ENCODE results near the gene VAMP4. TPM values are rescaled to one million over a fixed set of nuclear protein-coding genes. Genes with fewer than 3 reads are reported as not detected.

The VAMP4 gene
- total and polyA plus RNA-seq, 5 donors, result 5.9 to 11.1 (median 9.5) TPM

DNA sequence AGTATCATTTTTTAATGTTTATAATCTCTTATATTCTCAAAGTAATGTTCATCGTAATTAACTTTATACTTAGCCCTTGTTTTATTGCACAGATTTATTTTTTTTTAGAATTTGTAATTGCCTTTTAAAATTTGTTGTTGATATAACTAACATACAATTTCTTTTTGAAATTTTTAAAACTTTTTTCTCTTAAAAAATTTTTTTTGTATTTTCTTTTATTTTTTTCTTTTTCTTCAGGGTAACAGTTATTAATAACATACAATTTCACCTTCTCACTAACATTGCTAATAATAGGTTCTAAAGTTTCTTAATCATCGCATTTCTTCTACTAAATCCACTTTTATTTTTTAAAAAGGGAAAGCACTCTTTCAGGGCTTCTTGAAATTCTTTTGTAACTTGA, 11.3 kb upstream of the VAMP4 start:
- no peaks in the 10 kb centered on the region for H3K27me3 ChIP-seq (ENCODE audit: control insufficient read depth, insufficient read depth)
- H3K27ac ChIP-seq (ENCODE audit: low read length), result no peak overlapping the region
- H3K4me3 ChIP-seq (ENCODE audit: low read length), result no peak overlapping the region
- DNase-seq (no peak), ATAC-seq (no peak)
- no peaks in the 10 kb centered on the region for H3K9me3 ChIP-seq (ENCODE audit: control insufficient read depth, low read length)
- intact Hi-C loops (cut with DNase I), result no loop called here
- no peaks in the 10 kb centered on the region for H3K4me1 ChIP-seq (ENCODE audit: control insufficient read depth, insufficient read depth, low read length)
- WGBS, result 98% methylated on average over 2 of the region's 2 CpGs

DNA sequence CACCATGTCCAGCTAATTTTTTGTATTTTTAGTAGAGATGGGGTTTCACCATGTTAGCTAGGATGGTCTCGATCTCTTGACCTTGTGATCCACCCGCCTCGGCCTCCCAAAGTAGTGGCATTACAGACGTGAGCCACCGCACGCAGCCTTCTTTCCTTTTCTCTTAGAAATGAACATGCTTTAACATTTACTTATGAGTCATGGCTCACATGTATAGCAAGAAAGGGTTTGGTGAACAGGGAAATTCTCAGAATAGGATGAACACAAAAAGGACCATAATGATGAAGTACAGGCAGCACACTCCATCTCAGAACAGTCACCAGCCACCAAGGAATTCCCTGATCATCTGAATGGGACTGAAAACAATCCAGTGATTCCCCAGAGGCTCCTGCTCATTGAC, 9.4 kb upstream of the VAMP4 start:
- intact Hi-C loops (cut with DNase I), result no loop called here
- Histone ChIP-seq H3K4me1 (ENCODE audit: control insufficient read depth, insufficient read depth, low read length) (no peaks in the 10 kb centered on the region), H3K9me3 (ENCODE audit: control insufficient read depth, low read length) (no peaks in the 10 kb centered on the region), H3K27ac (ENCODE audit: low read length) (no peak overlapping the region), H3K27me3 (ENCODE audit: control insufficient read depth, insufficient read depth) (no peaks in the 10 kb centered on the region), H3K4me3 (ENCODE audit: low read length) (no peak overlapping the region)
- WGBS, result 96% methylated on average over 6 of the region's 6 CpGs
- no peak for ATAC-seq
- no peak for DNase-seq

DNA sequence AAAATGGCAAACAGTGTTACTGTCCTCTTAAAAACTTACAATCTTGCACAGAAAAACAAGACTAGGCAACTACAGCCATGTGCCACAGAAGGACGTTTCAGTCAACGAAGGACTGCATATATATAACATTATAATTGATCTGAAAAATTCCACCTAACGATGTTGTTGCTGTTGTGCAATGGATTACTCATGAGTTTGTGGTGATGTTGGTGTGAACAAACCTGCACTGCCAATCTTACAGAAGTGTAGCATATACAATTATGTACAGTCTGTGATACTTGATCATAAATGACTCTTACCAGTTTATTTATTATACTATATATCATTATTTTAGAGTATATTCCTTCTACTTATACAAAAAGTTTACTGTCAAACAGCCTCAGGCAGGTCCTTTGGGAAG, 6.8 kb upstream of the VAMP4 start:
- Histone ChIP-seq H3K27ac (ENCODE audit: low read length) (no peak overlapping the region), H3K27me3 (ENCODE audit: control insufficient read depth, insufficient read depth) (no peaks in the 10 kb centered on the region), H3K4me1 (ENCODE audit: control insufficient read depth, insufficient read depth, low read length) (no peaks in the 10 kb centered on the region), H3K9me3 (ENCODE audit: control insufficient read depth, low read length) (no peaks in the 10 kb centered on the region), H3K4me3 (ENCODE audit: low read length) (no peak overlapping the region)
- no peak for ATAC-seq
- WGBS, result 83% methylated on average over 3 of the region's 3 CpGs
- DNase-seq, result no peak
- intact Hi-C loops (cut with DNase I), result no loop called here

DNA sequence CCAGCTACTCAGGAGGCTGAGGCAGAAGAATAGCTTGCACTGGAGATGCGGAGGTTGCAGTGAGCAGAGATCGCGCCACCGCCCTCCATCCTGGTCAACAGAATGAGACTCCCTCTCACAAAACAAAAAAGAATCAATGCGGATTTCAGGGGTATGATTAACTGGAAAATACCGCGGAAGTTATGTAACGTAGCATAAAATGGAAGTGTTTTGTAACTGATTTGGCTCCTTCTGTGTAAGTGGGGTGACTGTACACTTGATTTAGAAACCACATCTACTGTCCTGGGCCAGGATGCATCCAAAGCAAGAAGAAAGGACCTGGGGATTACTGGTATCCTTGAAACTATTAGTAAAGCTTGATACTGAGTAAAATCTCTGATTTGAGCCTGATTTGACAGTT, 3.1 kb upstream of the VAMP4 start:
- DNase-seq (no peak), ATAC-seq (no peak)
- no peaks in the 10 kb centered on the region for H3K9me3 ChIP-seq (ENCODE audit: control insufficient read depth, low read length)
- H3K4me3 ChIP-seq (ENCODE audit: low read length), result no peak overlapping the region
- intact Hi-C loops (cut with DNase I), result loop anchor here in 1 of 4 donors (5.0 kb wide), 1 partner anchor 37 kb away; the partner anchor contains the start of gene METTL13
- no peaks in the 10 kb centered on the region for H3K27me3 ChIP-seq (ENCODE audit: control insufficient read depth, insufficient read depth)
- WGBS, result 88% methylated on average over 8 of the region's 8 CpGs
- H3K27ac ChIP-seq (ENCODE audit: low read length), result no peak overlapping the region
- no peaks in the 10 kb centered on the region for H3K4me1 ChIP-seq (ENCODE audit: control insufficient read depth, insufficient read depth, low read length)

DNA sequence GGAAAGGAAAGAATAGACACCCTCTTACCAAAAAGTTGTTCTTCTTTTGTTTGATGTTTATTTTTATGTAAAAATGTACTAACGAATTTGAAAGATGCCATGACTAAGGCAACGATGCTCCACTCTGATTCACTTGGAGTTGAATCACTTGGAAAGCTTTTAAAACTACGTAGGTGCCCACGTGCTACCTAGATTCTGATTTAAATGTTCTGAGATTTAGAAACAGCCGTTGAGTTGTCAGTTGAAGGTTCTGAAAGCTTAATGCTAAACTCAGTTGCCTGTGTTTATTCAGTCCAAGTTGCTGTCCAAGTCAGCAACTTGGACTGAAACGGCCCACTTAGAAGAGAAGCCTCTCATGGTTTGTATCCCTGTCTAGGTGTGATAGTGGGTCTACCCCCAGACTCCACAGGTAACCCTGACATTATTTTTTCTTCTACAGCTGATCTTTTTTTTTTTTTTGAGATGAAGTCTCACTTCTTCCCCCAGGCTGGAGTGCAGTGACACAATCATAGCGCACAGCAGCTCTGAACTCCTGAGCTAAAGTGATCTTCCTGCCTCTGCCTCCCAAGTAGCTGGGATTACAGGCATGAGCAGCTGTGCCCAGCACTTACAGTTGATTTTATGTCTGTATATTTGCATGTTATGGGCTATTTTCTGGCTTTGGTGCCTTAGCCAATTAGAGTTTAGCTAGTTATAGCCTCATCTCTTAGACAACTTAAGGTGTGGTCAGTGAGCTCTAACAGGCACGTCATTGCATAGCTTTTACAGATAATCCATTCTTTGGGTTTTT, 1.4 kb upstream of the VAMP4 start:
- WGBS, result 19% methylated on average over 8 of the region's 8 CpGs
- intact Hi-C loops (cut with DNase I), result loop anchor here in 1 of 4 donors (5.0 kb wide), 1 partner anchor 39 kb away; the partner anchor contains the start of gene METTL13
- H3K4me3 ChIP-seq (ENCODE audit: low read length), result peak overlapping the region; percentile 90
- no peaks in the 10 kb centered on the region for H3K4me1 ChIP-seq (ENCODE audit: control insufficient read depth, insufficient read depth, low read length)
- ATAC-seq, result peak in 1 of 2 donors; percentile 43
- DNase-seq, result peak in 1 of 3 donors; percentile 12
- no peaks in the 10 kb centered on the region for H3K27me3 ChIP-seq (ENCODE audit: control insufficient read depth, insufficient read depth)
- peak overlapping the region; percentile 43 for H3K27ac ChIP-seq (ENCODE audit: low read length)
- H3K9me3 ChIP-seq (ENCODE audit: control insufficient read depth, low read length), result no peaks in the 10 kb centered on the region

DNA sequence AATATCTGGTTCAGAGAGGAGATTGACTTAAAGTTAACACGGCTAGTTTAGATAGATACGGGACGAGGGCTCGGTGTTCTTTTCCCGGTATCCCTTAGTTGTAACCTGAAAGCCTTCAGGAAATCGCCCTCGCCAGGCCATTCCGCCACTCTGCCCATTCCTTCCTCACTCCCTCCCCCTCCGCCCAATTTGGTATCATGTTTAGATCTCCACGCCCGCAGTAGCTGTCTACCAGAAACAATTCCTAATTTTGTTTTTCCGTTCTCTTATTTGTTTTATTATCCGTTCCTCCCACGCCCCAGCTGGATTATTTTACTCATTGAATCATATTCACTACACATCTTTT, 685 bp upstream of the VAMP4 start:
- Histone ChIP-seq H3K27me3 (ENCODE audit: control insufficient read depth, insufficient read depth) (no peaks in the 10 kb centered on the region), H3K4me3 (ENCODE audit: low read length) (peak overlapping the region; percentile 90), H3K9me3 (ENCODE audit: control insufficient read depth, low read length) (no peaks in the 10 kb centered on the region), H3K27ac (ENCODE audit: low read length) (peak overlapping the region; percentile 92), H3K4me1 (ENCODE audit: control insufficient read depth, insufficient read depth, low read length) (no peaks in the 10 kb centered on the region)
- intact Hi-C loops (cut with DNase I), result loop anchor here in 1 of 4 donors (5.0 kb wide), 1 partner anchor 40 kb away; the partner anchor contains the start of gene METTL13
- WGBS, result under 1% methylated on average over 14 of the region's 14 CpGs
- DNase-seq (peak; percentile 35 to 73 (median 63)), ATAC-seq (peak; percentile 67 to 71)

DNA sequence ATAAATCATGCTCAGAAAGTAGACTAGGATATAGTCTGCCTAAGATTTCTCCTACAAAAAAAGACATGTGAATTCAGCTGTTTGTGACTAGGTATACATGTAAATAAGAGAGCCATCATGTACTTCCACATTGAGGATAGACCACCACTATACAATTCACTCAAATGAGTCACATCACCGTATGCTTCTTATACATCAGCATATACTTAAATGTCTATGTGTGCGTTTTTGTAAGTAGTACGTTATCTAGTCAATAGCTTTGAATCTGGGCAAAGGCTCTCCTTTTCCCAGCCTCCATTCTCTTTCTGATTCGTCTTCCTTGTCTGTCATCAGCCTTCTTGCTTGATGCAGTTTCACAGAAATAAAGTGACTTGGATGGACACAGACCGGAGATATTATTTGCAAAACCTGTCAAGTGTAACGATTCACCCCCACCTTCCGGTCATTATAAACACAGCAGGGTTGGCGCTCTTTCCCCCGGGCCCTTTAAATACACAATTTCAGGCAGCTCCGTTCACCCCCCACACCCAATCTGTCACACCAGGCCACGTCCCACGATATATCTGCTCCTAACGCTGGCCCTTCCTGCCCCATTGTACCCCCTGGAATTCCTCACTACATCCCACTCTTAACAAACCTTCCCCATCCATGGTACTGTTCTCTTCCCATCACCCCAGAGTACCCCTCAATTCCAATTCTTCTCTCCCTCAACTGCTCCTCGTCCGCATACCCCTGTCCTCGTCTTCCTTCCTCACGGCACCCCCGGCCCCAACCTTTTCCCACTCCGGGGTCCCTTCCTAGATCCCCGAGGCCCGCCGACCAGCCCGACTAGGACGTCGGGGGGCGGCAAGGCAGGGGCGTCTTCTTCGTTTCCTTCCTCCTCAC, 636 bp downstream of the VAMP4 start:
- ATAC-seq (peak; percentile 43 to 52), DNase-seq (peak; percentile 25 to 75 (median 56))
- H3K27me3 ChIP-seq (ENCODE audit: control insufficient read depth, insufficient read depth), result no peaks in the 10 kb centered on the region
- peak overlapping the region; percentile 90 for H3K4me3 ChIP-seq (ENCODE audit: low read length)
- H3K4me1 ChIP-seq (ENCODE audit: control insufficient read depth, insufficient read depth, low read length), result no peaks in the 10 kb centered on the region
- under 1% methylated on average over 28 of the region's 28 CpGs for WGBS
- intact Hi-C loops (cut with DNase I), result loop anchor here in 1 of 4 donors (5.0 kb wide), 1 partner anchor 41 kb away; the partner anchor contains the start of gene METTL13
- H3K27ac ChIP-seq (ENCODE audit: low read length), result peak overlapping the region; percentile 92
- H3K9me3 ChIP-seq (ENCODE audit: control insufficient read depth, low read length), result no peaks in the 10 kb centered on the region

DNA sequence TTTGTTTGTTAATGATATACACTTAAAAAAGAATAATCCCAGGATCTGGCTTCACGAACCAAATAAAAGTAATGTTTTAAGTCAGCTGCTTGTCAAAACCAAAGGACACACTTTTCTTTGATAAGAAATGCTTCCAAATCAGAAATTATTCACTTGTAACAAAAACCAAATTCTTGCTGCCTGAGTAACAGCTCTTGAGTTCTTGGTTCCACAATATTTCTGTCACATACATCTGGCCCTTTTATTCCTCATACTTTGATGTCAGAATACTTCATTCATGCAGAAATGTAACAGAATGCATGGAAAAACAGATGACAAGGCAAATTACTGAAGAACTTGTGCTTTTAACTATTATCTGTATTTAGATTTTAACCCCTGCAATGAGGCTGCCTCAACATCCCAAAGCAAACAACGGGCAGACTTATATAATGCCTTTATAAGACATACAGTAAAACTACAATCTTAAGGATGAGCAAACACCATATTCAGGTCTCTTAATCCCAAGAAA, 1.5 kb downstream of the VAMP4 start:
- Histone ChIP-seq H3K4me1 (ENCODE audit: control insufficient read depth, insufficient read depth, low read length) (no peaks in the 10 kb centered on the region), H3K4me3 (ENCODE audit: low read length) (peak overlapping the region; percentile 90), H3K27ac (ENCODE audit: low read length) (no peak overlapping the region), H3K27me3 (ENCODE audit: control insufficient read depth, insufficient read depth) (no peaks in the 10 kb centered on the region), H3K9me3 (ENCODE audit: control insufficient read depth, low read length) (no peaks in the 10 kb centered on the region)
- intact Hi-C loops (cut with DNase I), result loop anchor here in 1 of 4 donors (5.0 kb wide), 1 partner anchor 42 kb away; the partner anchor contains the start of gene METTL13
- DNase-seq (no peak), ATAC-seq (no peak)
- 66% methylated on average over 2 of the region's 2 CpGs for WGBS

DNA sequence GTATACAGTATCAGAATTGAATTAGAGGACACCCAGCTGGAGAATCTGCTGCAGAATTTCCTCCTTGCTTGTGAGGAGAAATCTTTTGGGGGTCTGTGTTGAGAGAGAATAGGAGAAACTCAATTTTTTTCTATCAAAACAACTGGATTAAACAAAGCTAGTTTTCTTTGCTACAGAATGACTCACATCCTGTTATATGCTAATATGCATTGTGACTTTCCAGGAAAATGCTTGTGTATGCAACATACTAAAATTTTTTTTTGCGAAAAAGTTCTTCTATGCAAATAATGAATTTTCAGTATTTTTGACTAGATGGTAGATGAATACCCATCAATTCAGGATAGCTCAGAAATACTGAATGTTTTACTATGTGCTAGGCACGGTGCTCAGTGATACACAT, 2.2 kb downstream of the VAMP4 start:
- no peak overlapping the region for H3K4me3 ChIP-seq (ENCODE audit: low read length)
- WGBS, result 65% methylated on average over 2 of the region's 2 CpGs

DNA sequence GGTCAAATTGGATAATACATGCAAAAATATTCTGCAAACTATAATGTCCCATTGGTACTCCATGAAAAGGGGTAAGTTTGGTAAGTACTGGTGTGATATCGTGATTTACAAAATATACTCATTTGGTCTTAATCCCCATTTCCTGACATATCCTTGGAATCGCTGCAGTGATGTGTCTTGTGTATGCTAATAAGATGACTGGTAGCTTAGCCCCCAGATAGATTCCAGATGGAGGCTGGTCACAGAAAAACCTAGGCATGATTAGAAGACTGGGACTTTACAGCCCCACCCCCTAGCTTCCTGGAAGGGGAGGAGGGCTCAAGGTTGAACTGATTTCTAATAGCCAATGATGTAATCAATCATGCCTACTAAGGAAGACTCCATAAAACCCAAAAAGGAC, 3.0 kb downstream of the VAMP4 start:
- 88% methylated on average over 2 of the region's 2 CpGs for WGBS

More for the DNA sequence above, 2.2 kb downstream of the VAMP4 start:
- no peak overlapping the region for H3K27ac ChIP-seq (ENCODE audit: low read length)
- no peaks in the 10 kb centered on the region for H3K27me3 ChIP-seq (ENCODE audit: control insufficient read depth, insufficient read depth)
- no peaks in the 10 kb centered on the region for H3K4me1 ChIP-seq (ENCODE audit: control insufficient read depth, insufficient read depth, low read length)
- DNase-seq (no peak), ATAC-seq (no peak)
- intact Hi-C loops (cut with DNase I), result loop anchor here in 1 of 4 donors (5.0 kb wide), 1 partner anchor 43 kb away; the partner anchor contains the start of gene METTL13
- no peaks in the 10 kb centered on the region for H3K9me3 ChIP-seq (ENCODE audit: control insufficient read depth, low read length)

More for the DNA sequence above, 3.0 kb downstream of the VAMP4 start:
- Histone ChIP-seq H3K27ac (ENCODE audit: low read length) (no peak overlapping the region), H3K4me1 (ENCODE audit: control insufficient read depth, insufficient read depth, low read length) (no peaks in the 10 kb centered on the region), H3K4me3 (ENCODE audit: low read length) (no peak overlapping the region), H3K27me3 (ENCODE audit: control insufficient read depth, insufficient read depth) (no peaks in the 10 kb centered on the region), H3K9me3 (ENCODE audit: control insufficient read depth, low read length) (no peaks in the 10 kb centered on the region)
- ATAC-seq, result no peak
- no peak for DNase-seq
- intact Hi-C loops (cut with DNase I), result no loop called here
